Muscle layer of duodenum (tissue), 2 donors: ENCODE results near the gene EGF.
"Not testable (repeated sequence)": the region's sequence is repeated elsewhere in the genome, so short reads cannot be mapped to it uniquely, and the experiment has no call there.

Source experiments
- H3K27ac ChIP-seq: one replicate; pipeline ENCODE4 v1.7.0; 2013; ENCODE audit warnings: mild to moderate bottlenecking, low read length
- H3K27me3 ChIP-seq: one replicate; pipeline ENCODE4 v1.7.0; 2013; ENCODE audit warnings: low read depth, mild to moderate bottlenecking, control low read depth, low read length
- H3K36me3 ChIP-seq, 2 donors: one replicate each; pipeline ENCODE4 v1.7.0; 2013; ENCODE audit warnings: low read length in 2 of 2, control low read depth in 1 of 2, mild to moderate bottlenecking in 1 of 2; ENCODE audit not compliant: insufficient read depth in 2 of 2, control insufficient read depth in 1 of 2
- H3K4me1 ChIP-seq, 2 donors: one replicate each; pipeline ENCODE4 v1.7.0; 2013; ENCODE audit warnings: low read length in 2 of 2, mild to moderate bottlenecking in 2 of 2, control low read depth in 1 of 2, moderate library complexity in 1 of 2; ENCODE audit not compliant: insufficient read depth in 2 of 2, control insufficient read depth in 1 of 2
- H3K4me3 ChIP-seq, 2 donors: one replicate each; pipeline ENCODE4 v1.7.0; 2013; ENCODE audit warnings: low read length in 2 of 2, low read depth in 1 of 2, mild to moderate bottlenecking in 1 of 2
- H3K9me3 ChIP-seq, 2 donors: one replicate each; pipeline ENCODE4 v1.7.0; 2013; ENCODE audit warnings: low read length in 2 of 2, control low read depth in 1 of 2, mild to moderate bottlenecking in 1 of 2; ENCODE audit not compliant: control insufficient read depth in 1 of 2
- donor health status: healthy.

EGF gene

GRCh38 chr4:109916027-109916409 lies 3.3 kb downstream of the EGF start:
- no peaks in the 10 kb centered on the region for H3K9me3 ChIP-seq
- no peak overlapping the region for H3K4me3 ChIP-seq
- no peak overlapping the region for H3K27ac ChIP-seq
- no peaks in the 10 kb centered on the region for H3K27me3 ChIP-seq
- peaks cover 0 to 13% of the 10 kb centered on the region in 2 donors for H3K4me1 ChIP-seq
- H3K36me3 ChIP-seq = no peaks in the 10 kb centered on the region

- H3K4me1 ChIP-seq = no peaks in the 10 kb centered on the region
- H3K4me3 ChIP-seq = no peak overlapping the region
- no peaks in the 10 kb centered on the region for H3K9me3 ChIP-seq
- no peak overlapping the region for H3K27ac ChIP-seq
- no peaks in the 10 kb centered on the region for H3K27me3 ChIP-seq
- no peaks in the 10 kb centered on the region for H3K36me3 ChIP-seq
Observed at GRCh38 chr4:109921384-109921808, 8.7 kb downstream of the EGF start.

- no peaks in the 10 kb centered on the region for H3K9me3 ChIP-seq
- no peak overlapping the region for H3K27ac ChIP-seq
- no peaks in the 10 kb centered on the region for H3K4me1 ChIP-seq
- H3K27me3 ChIP-seq = no peaks in the 10 kb centered on the region
- no peak overlapping the region for H3K4me3 ChIP-seq
- H3K36me3 ChIP-seq = no peaks in the 10 kb centered on the region
Observed at GRCh38 chr4:109925396-109925795, 12.7 kb downstream of the EGF start.

- no peaks in the 10 kb centered on the region for H3K4me1 ChIP-seq
- no peaks in the 10 kb centered on the region for H3K36me3 ChIP-seq
- no peak overlapping the region for H3K27ac ChIP-seq
- no peaks in the 10 kb centered on the region for H3K9me3 ChIP-seq
- H3K27me3 ChIP-seq = no peaks in the 10 kb centered on the region
- H3K4me3 ChIP-seq = no peak overlapping the region
Observed at GRCh38 chr4:109928327-109929045, 15.8 kb downstream of the EGF start.

- Histone ChIP-seq H3K9me3 (no peaks in the 10 kb centered on the region), H3K27ac (no peak overlapping the region), H3K36me3 (no peaks in the 10 kb centered on the region), H3K4me1 (no peaks in the 10 kb centered on the region), H3K4me3 (no peak overlapping the region), H3K27me3 (no peaks in the 10 kb centered on the region)
Observed at GRCh38 chr4:109930464-109930863, 17.8 kb downstream of the EGF start.

- no peaks in the 10 kb centered on the region for H3K4me1 ChIP-seq
- no peaks in the 10 kb centered on the region for H3K9me3 ChIP-seq
- no peaks in the 10 kb centered on the region for H3K36me3 ChIP-seq
- no peaks in the 10 kb centered on the region for H3K27me3 ChIP-seq
- H3K27ac ChIP-seq = no peak overlapping the region
- H3K4me3 ChIP-seq = no peak overlapping the region
Observed at GRCh38 chr4:109930872-109931271, 18.2 kb downstream of the EGF start.

GRCh38 chr4:109931318-109931717 lies 18.6 kb downstream of the EGF start:
- Histone ChIP-seq H3K27me3 (no peaks in the 10 kb centered on the region), H3K4me3 (no peak overlapping the region), H3K9me3 (no peaks in the 10 kb centered on the region), H3K27ac (no peak overlapping the region), H3K36me3 (no peaks in the 10 kb centered on the region), H3K4me1 (no peaks in the 10 kb centered on the region)

GRCh38 chr4:109937352-109937751 lies 24.7 kb downstream of the EGF start:
- not testable (repeated sequence) for H3K9me3 ChIP-seq, H3K27ac ChIP-seq, H3K36me3 ChIP-seq, H3K4me1 ChIP-seq, H3K27me3 ChIP-seq, H3K4me3 ChIP-seq

GRCh38 chr4:109939190-109939589 lies 26.5 kb downstream of the EGF start:
- H3K4me3 ChIP-seq = no peak overlapping the region
- H3K9me3 ChIP-seq = no peaks in the 10 kb centered on the region
- no peaks in the 10 kb centered on the region for H3K4me1 ChIP-seq
- no peaks in the 10 kb centered on the region for H3K27me3 ChIP-seq
- no peak overlapping the region for H3K27ac ChIP-seq
- H3K36me3 ChIP-seq = no peaks in the 10 kb centered on the region

- Histone ChIP-seq H3K9me3 (no peaks in the 10 kb centered on the region), H3K36me3 (no peaks in the 10 kb centered on the region), H3K27me3 (no peaks in the 10 kb centered on the region), H3K4me3 (no peak overlapping the region), H3K4me1 (no peaks in the 10 kb centered on the region), H3K27ac (no peak overlapping the region)
Observed at GRCh38 chr4:109942292-109942926, 29.7 kb downstream of the EGF start.

GRCh38 chr4:109943745-109944144 lies 31.1 kb downstream of the EGF start:
- Histone ChIP-seq H3K9me3 (no peaks in the 10 kb centered on the region), H3K27me3 (no peaks in the 10 kb centered on the region), H3K27ac (no peak overlapping the region), H3K4me1 (no peaks in the 10 kb centered on the region), H3K4me3 (no peak overlapping the region), H3K36me3 (no peaks in the 10 kb centered on the region)

- Histone ChIP-seq H3K27ac (no peak overlapping the region), H3K36me3 (no peaks in the 10 kb centered on the region)
Observed at GRCh38 chr4:109944591-109944990, 31.9 kb downstream of the EGF start.

More at GRCh38 chr4:109944591-109944990, 31.9 kb downstream of the EGF start:
- Histone ChIP-seq H3K9me3 (no peaks in the 10 kb centered on the region), H3K4me3 (no peak overlapping the region), H3K4me1 (no peaks in the 10 kb centered on the region), H3K27me3 (no peaks in the 10 kb centered on the region)
